T-cell (primary cell): ENCODE data around the gene NELFB. TPM values are rescaled to one million over a fixed set of nuclear protein-coding genes. Genes with fewer than 3 reads are reported as not detected.

Experiments used
- ATAC-seq, 4 experiments: fragments of 200-7000 bp in 3 of 4; fragments of 150-1000 bp in 1 of 4; cut with Tn5 transposase; replicated peaks in 1 of 4; 1 replicate in 3 of 4; 2 replicates in 1 of 4; pipeline ENCODE4 v1.10.0; 2021; ENCODE audit warnings: moderate library complexity in 3 of 4, mild to moderate bottlenecking in 2 of 4, moderate number of reproducible peaks in 1 of 4
- CTCF ChIA-PET, 2 donors: fragments of 300-600 bp; sonication (Branson Sonifier 250); formaldehyde crosslinking; loops; one replicate each; lab custom pipeline; 2022; ENCODE audit warnings: antibody characterized with exemption in 2 of 2; lab: Charles Lee
- POLR2A ChIA-PET, 2 donors: fragments of 300-600 bp; sonication (Branson Sonifier 250); formaldehyde crosslinking; loops; one replicate each; lab custom pipeline; 2022; ENCODE audit warnings: antibody characterized with exemption in 2 of 2; lab: Charles Lee
- DNase-seq, 35 experiments: peaks; one replicate each; pipeline versions ENCODE4 v3.0.0 to v3.0.0-alpha.2; 2013 to 2023
- H3K27ac ChIP-seq: one replicate; pipeline ENCODE4 v1.5.1; 2013; ENCODE audit warnings: low read length
- H3K27me3 ChIP-seq, 2 experiments: replicated peaks in 1 of 2; 1 replicate in 1 of 2; 2 replicates in 1 of 2; pipeline versions ENCODE4 v1.6.1 to v1.7.0; 2013; ENCODE audit warnings: low read length in 1 of 2, mixed read lengths in 1 of 2; ENCODE audit not compliant: control insufficient read depth in 2 of 2, insufficient read depth in 2 of 2; ENCODE audit errors: extremely low read depth in 1 of 2
- H3K36me3 ChIP-seq, 2 donors: 1 replicate in 1 of 2; 2 replicates in 1 of 2; pipeline versions ENCODE4 v1.6.1 to v1.7.0; 2013; ENCODE audit warnings: low read length in 1 of 2; ENCODE audit not compliant: control insufficient read depth in 2 of 2, insufficient read depth in 1 of 2; ENCODE audit errors: extremely low read depth in 1 of 2
- H3K4me1 ChIP-seq, 2 experiments: 1 replicate in 1 of 2; 2 replicates in 1 of 2; pipeline versions ENCODE4 v1.6.1 to v1.7.0; 2013; ENCODE audit warnings: low read length in 2 of 2, mixed read lengths in 1 of 2; ENCODE audit not compliant: insufficient read depth in 2 of 2, control insufficient read depth in 1 of 2; ENCODE audit errors: extremely low read depth in 1 of 2
- H3K4me3 ChIP-seq, 2 donors: 1 replicate in 1 of 2; 2 replicates in 1 of 2; pipeline versions ENCODE4 v1.5.1 to v1.7.0; 2013; ENCODE audit warnings: mild to moderate bottlenecking in 2 of 2, low read length in 1 of 2, moderate library complexity in 1 of 2; ENCODE audit not compliant: control insufficient read depth in 1 of 2; ENCODE audit errors: extremely low read depth in 1 of 2
- H3K9me3 ChIP-seq: 2 replicates; pipeline ENCODE4 v1.7.0; 2013
- H3K27ac Mint-ChIP-seq, 2 donors: one replicate each; pipeline ENCODE4 v1.8.0; 2020 to 2021; ENCODE audit warnings: mild to moderate bottlenecking in 2 of 2, mixed read lengths in 2 of 2
- H3K27me3 Mint-ChIP-seq, 2 donors: one replicate each; pipeline ENCODE4 v1.8.0; 2021 to 2022; ENCODE audit warnings: mixed read lengths in 2 of 2
- H3K36me3 Mint-ChIP-seq: one replicate; pipeline ENCODE4 v1.8.0; 2021; ENCODE audit warnings: mixed read lengths
- H3K4me1 Mint-ChIP-seq, 3 donors: one replicate each; pipeline ENCODE4 v1.8.0; 2020 to 2022; ENCODE audit warnings: mixed read lengths in 3 of 3, mild to moderate bottlenecking in 1 of 3
- H3K4me3 Mint-ChIP-seq, 3 donors: one replicate each; pipeline ENCODE4 v1.8.0; 2020 to 2022; ENCODE audit warnings: mild to moderate bottlenecking in 3 of 3, mixed read lengths in 3 of 3, moderate library complexity in 3 of 3
- H3K9me3 Mint-ChIP-seq, 3 donors: one replicate each; pipeline ENCODE4 v1.8.0; 2020 to 2022; ENCODE audit warnings: mixed read lengths in 3 of 3
- WGBS: methylation state at CpG from one replicate; pipeline ENCODE4 v1.1.5; 2013; ENCODE audit warnings: missing lambda C conversion rate; ENCODE audit not compliant: insufficient coverage; 5-methylcytosine and 5-hydroxymethylcytosine counted together
- total RNA-seq, 35 experiments: library from RNA in 6 of 35; stranded (reverse) in 6 of 35; fragments of 120-200 nt in 1 of 35; gene quantifications; one replicate each; pipeline versions ENCODE4 v1.2.1 to v1.2.4 and lab custom pipeline; 2013 to 2026

NELFB gene
- total RNA-seq, 5 donors from 2014 or later (not counting 1 experiment from before 2014, with no cell fraction given), result 36.1 to 62.2 (median 58.8) TPM

DNA sequence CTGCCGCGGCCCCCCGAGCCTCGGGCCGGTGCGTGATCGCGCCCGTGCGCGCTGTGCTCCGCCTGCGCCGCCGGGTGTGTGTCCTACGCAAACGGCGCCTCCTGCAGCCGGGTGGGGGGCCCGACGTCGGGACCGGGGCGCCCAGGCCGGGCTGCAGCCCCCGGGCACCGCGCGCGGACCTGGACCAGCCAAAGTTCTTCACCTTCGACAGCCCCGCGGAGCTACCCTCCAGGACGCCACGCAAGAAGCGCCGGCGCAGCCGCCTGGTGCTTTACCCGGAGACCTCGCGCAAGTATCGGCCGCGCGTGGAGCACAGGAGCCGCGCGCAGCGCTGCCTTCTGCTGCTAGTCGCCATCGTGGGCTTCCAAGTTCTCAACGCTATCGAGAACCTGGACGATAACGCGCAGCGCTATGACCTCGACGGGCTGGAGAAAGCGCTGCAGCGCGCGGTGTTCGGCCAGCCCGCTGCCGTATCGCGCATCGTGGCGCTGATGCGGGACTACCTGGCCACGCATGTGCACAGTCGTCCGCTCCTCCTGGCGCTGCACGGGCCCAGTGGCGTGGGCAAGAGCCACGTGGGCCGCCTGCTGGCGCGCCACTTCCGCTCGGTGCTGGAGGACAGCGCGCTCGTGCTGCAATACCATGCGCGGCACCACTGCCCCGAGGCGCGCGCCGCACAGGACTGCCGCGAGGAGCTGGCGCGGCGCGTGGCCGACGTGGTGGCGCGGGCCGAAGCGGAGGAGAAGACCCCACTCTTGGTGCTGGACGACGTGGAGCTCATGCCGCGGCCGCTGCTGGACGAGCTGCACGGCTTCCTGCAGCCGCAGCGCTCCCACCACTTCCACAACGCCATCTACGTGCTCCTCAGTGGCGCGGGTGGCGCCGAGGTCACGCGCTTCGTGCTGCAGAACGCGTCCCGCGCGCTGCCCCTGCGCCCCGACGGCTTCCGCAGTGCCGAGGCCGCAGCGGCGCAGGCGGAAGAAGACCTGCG, 23.9 kb downstream of the NELFB start:
- ChIA-PET POLR2A (no interaction called here), CTCF (no interaction called here)
- H3K27me3 Mint-ChIP-seq, result peaks cover 0 to 23% of the 10 kb centered on the region in 2 donors
- ATAC-seq (no peak), DNase-seq (no peak)
- Histone ChIP-seq H3K27ac (no peak overlapping the region), H3K9me3 (no peaks in the 10 kb centered on the region), H3K27me3 (peaks cover 0 to 46% of the 10 kb centered on the region in 2 experiments), H3K4me3 (no peak overlapping the region), H3K36me3 (peaks cover 0 to 5% of the 10 kb centered on the region in 2 donors), H3K4me1 (peaks cover 9 to 27% of the 10 kb centered on the region in 2 experiments)
- 96% methylated on average over 128 of the region's 139 CpGs for WGBS
- no peaks in the 10 kb centered on the region for H3K9me3 Mint-ChIP-seq
- H3K36me3 Mint-ChIP-seq, result no peaks in the 10 kb centered on the region
- peaks cover 11 to 28% (median 26%) of the 10 kb centered on the region in 3 donors for H3K4me1 Mint-ChIP-seq
- H3K27ac Mint-ChIP-seq, result no peak overlapping the region
- H3K4me3 Mint-ChIP-seq, result no peak overlapping the region

DNA sequence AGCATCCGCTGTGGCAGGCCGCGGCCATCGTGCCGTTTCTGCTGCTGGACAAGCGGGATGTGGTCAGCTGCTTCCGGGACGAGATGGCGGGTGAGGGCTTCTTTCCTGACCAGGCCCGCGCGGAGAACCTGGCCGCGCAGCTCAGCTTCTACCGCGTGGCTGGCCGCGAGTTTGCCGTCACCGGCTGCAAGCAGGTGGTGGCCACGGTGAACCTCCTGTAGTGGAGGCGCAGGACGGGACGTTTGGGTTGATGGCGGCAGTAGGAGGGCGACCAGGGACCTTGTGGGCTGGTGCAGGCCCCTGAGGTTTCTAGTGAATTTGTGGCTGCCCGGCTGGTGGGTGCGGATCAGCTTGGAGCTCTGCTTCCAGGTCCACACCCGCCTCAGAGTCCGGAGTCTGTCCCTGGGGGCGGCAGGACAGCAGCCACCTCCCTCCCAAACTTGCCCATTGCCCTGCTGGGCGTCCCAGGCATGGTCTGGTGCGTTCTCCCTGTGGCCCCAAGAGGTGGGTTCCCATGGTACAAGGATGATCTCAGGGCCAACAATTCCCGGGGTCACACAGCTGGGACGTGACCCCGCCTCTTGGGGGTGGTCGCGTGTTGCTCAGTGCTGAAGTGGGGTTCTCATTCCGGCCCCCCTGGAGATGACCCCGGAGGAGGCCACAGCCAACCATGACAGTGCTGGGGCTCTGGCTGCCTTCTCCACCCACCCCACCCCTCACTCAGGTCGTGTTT, 24.8 kb downstream of the NELFB start:
- Histone ChIP-seq H3K27ac (no peak overlapping the region), H3K27me3 (peaks cover 0 to 46% of the 10 kb centered on the region in 2 experiments), H3K36me3 (no peaks in the 10 kb centered on the region), H3K4me1 (peaks cover 9 to 27% of the 10 kb centered on the region in 2 experiments), H3K9me3 (no peaks in the 10 kb centered on the region), H3K4me3 (no peak overlapping the region)
- Mint-ChIP-seq H3K36me3 (no peaks in the 10 kb centered on the region), H3K4me1 (peaks cover 11 to 26% (median 24%) of the 10 kb centered on the region in 3 donors), H3K27me3 (peaks cover 0 to 23% of the 10 kb centered on the region in 2 donors), H3K4me3 (no peak overlapping the region), H3K9me3 (no peaks in the 10 kb centered on the region), H3K27ac (no peak overlapping the region)
- WGBS, result 96% methylated on average over 38 of the region's 41 CpGs
- ATAC-seq, result no peak
- ChIA-PET POLR2A (no interaction called here), CTCF (no interaction called here)
- no peak for DNase-seq

- CTCF ChIA-PET, result no interaction called here
- Histone ChIP-seq H3K4me3 (peak overlapping the region in 1 of 2 donors; percentile 15), H3K36me3 (no peaks in the 10 kb centered on the region), H3K4me1 (peaks cover 9 to 27% of the 10 kb centered on the region in 2 experiments), H3K27ac (no peak overlapping the region), H3K27me3 (peaks cover 0 to 43% of the 10 kb centered on the region in 2 experiments), H3K9me3 (no peaks in the 10 kb centered on the region)
- DNase-seq (peak in 1 of 35 experiments; percentile 31), ATAC-seq (peak in 1 of 4 experiments; percentile 50)
- Mint-ChIP-seq H3K9me3 (no peaks in the 10 kb centered on the region), H3K27me3 (peaks cover 0 to 17% of the 10 kb centered on the region in 2 donors), H3K4me3 (no peak overlapping the region), H3K27ac (no peak overlapping the region), H3K36me3 (no peaks in the 10 kb centered on the region), H3K4me1 (peaks cover 10 to 20% (median 18%) of the 10 kb centered on the region in 3 donors)
- POLR2A ChIA-PET, result no interaction called here
- WGBS, result 44% methylated on average over 73 of the region's 85 CpGs
Observed at GRCh38 chr9:137280474-137281344, 25.6 kb downstream of the NELFB start.

- CTCF ChIA-PET, result no interaction called here
- DNase-seq, result no peak
- peaks cover 0 to 36% of the 10 kb centered on the region in 2 experiments for H3K27me3 ChIP-seq
- H3K9me3 Mint-ChIP-seq, result no peaks in the 10 kb centered on the region
- POLR2A ChIA-PET, result no interaction called here
- no peaks in the 10 kb centered on the region for H3K36me3 ChIP-seq
- peak overlapping the region in 1 of 2 donors; percentile 15 for H3K4me3 ChIP-seq
- no peak overlapping the region for H3K4me3 Mint-ChIP-seq
- 82% methylated on average over 29 of the region's 39 CpGs for WGBS
- peaks cover 0 to 15% of the 10 kb centered on the region in 2 donors for H3K27me3 Mint-ChIP-seq
- H3K36me3 Mint-ChIP-seq, result no peaks in the 10 kb centered on the region
- no peak for ATAC-seq
- H3K27ac Mint-ChIP-seq, result no peak overlapping the region
- H3K4me1 ChIP-seq, result peaks cover 9 to 27% of the 10 kb centered on the region in 2 experiments
- H3K9me3 ChIP-seq, result no peaks in the 10 kb centered on the region
- H3K27ac ChIP-seq, result no peak overlapping the region
- peaks cover 8 to 17% (median 16%) of the 10 kb centered on the region in 3 donors for H3K4me1 Mint-ChIP-seq
Observed at GRCh38 chr9:137281345-137282116, 26.4 kb downstream of the NELFB start.

DNA sequence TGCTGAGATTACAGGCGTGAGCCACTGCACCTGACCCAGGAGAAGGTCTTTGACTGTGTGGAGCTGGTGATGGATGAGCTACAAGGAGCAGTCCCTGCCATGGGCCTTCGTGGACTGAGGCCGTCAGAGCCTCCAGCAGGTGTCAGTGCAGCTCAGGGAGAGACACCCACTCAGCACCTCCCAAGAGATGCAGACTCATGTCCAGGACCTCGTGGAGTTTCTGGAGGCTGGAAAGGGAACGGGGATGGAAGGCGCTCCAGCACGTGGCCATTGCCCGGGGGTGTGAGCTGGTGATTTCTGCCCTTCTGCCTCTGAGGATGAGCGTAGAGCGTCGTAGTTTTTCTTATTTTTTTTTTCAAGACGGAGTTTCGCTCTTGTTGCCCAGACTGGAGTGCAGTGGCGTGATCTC, 31.9 kb downstream of the NELFB start:
- Mint-ChIP-seq H3K4me1 (peaks cover 0 to 5% (median 2%) of the 10 kb centered on the region in 3 donors), H3K27ac (no peak overlapping the region), H3K4me3 (no peak overlapping the region), H3K9me3 (no peaks in the 10 kb centered on the region), H3K36me3 (no peaks in the 10 kb centered on the region), H3K27me3 (peaks cover 6 to 10% of the 10 kb centered on the region in 2 donors)
- 66% methylated on average over 11 of the region's 14 CpGs for WGBS
- ATAC-seq (peak; percentile 52 to 75 (median 58)), DNase-seq (peak in 2 of 35 experiments; percentile 34 to 48)
- no peak overlapping the region for H3K4me3 ChIP-seq
- H3K27me3 ChIP-seq, result peaks cover 0 to 20% of the 10 kb centered on the region in 2 experiments
- CTCF ChIA-PET, result interaction anchor here (0.6 to 0.7 kb wide), 3 partner anchors 96 to 874 kb away, joined by 3 to 8 read pairs (median 3); no protein-coding TSS in a partner anchor
- H3K27ac ChIP-seq, result no peak overlapping the region
- POLR2A ChIA-PET, result no interaction called here
- no peaks in the 10 kb centered on the region for H3K9me3 ChIP-seq
- H3K4me1 ChIP-seq, result no peaks in the 10 kb centered on the region
- no peaks in the 10 kb centered on the region for H3K36me3 ChIP-seq
